GM23248 (cell line): Measurements from ENCODE around the gene CD38. TPM values are rescaled to one million over a fixed set of nuclear protein-coding genes. Genes with fewer than 3 reads are reported as not detected.

ENCODE experiments used
- DNase-seq: peaks from one replicate; pipeline ENCODE4 v3.0.0-alpha.2; 2015
- H2AFZ ChIP-seq: fragments of 200-600 bp; sonication (generic); 2 replicates; pipeline ENCODE4 v1.6.1; 2016; ENCODE audit warnings: antibody characterized with exemption
- H3F3A ChIP-seq: fragments of 200-600 bp; sonication (generic); 2 replicates; pipeline ENCODE4 v1.6.1; 2016; ENCODE audit warnings: mild to moderate bottlenecking, antibody characterized with exemption, mixed run types; ENCODE audit not compliant: insufficient read depth
- H3K27ac ChIP-seq: fragments of 200-600 bp; sonication (generic); 2 replicates; pipeline ENCODE4 v1.5.1; 2016; ENCODE audit warnings: mild to moderate bottlenecking
- H3K27me3 ChIP-seq: fragments of 200-600 bp; sonication (generic); replicated peaks from 2 replicates; pipeline ENCODE4 v1.6.1; 2016; ENCODE audit warnings: mild to moderate bottlenecking; ENCODE audit not compliant: insufficient read depth
- H3K36me3 ChIP-seq: fragments of 200-600 bp; sonication (generic); 2 replicates; pipeline ENCODE4 v1.6.1; 2016; ENCODE audit warnings: low read depth, mild to moderate bottlenecking
- H3K4me1 ChIP-seq: fragments of 200-600 bp; sonication (generic); 2 replicates; pipeline ENCODE4 v1.6.1; 2016; ENCODE audit warnings: mild to moderate bottlenecking; ENCODE audit not compliant: insufficient read depth
- H3K4me2 ChIP-seq: fragments of 200-600 bp; sonication (generic); one replicate; pipeline ENCODE4 v1.6.1; 2016; ENCODE audit warnings: mild to moderate bottlenecking; ENCODE audit not compliant: unreplicated experiment
- H3K4me3 ChIP-seq: fragments of 200-600 bp; sonication (generic); 2 replicates; pipeline ENCODE4 v1.5.1; 2016; ENCODE audit warnings: mild to moderate bottlenecking
- H3K79me2 ChIP-seq: fragments of 200-600 bp; sonication (generic); 2 replicates; pipeline ENCODE4 v1.6.1; 2016; ENCODE audit warnings: mild to moderate bottlenecking; ENCODE audit not compliant: insufficient read depth
- H3K9ac ChIP-seq: fragments of 200-600 bp; sonication (generic); 2 replicates; pipeline ENCODE4 v1.6.1; 2016; ENCODE audit warnings: mild to moderate bottlenecking
- H3K9me2 ChIP-seq: fragments of 200-600 bp; sonication (generic); 2 replicates; pipeline ENCODE4 v1.6.1; 2016; ENCODE audit warnings: mixed run types, mild to moderate bottlenecking, moderate library complexity; ENCODE audit not compliant: insufficient read depth
- H3K9me3 ChIP-seq: fragments of 200-600 bp; sonication (generic); one replicate; pipeline ENCODE4 v1.6.1; 2017; ENCODE audit warnings: low read depth
- H4K20me1 ChIP-seq: fragments of 200-600 bp; sonication (generic); 2 replicates; pipeline ENCODE4 v1.6.0; 2016; ENCODE audit not compliant: insufficient read depth
- EZH2 ChIP-seq: fragments of 200-600 bp; sonication (generic); IDR thresholded peaks from 2 replicates; pipeline ENCODE4 v1.6.1; 2018; ENCODE audit warnings: antibody characterized with exemption, mild to moderate bottlenecking; ENCODE audit not compliant: insufficient read depth, poor library complexity, severe bottlenecking
- EZH2phosphoT487 ChIP-seq: fragments of 200-600 bp; sonication (generic); IDR thresholded peaks from 2 replicates; pipeline ENCODE4 v1.6.1; 2018; ENCODE audit warnings: antibody characterized with exemption, moderate library complexity, mild to moderate bottlenecking, low read depth; ENCODE audit not compliant: insufficient read depth
- WGBS, 2 experiments: methylation state at CpG; one replicate each; pipeline ENCODE4 v1.1.6; 2015 to 2017; ENCODE audit warnings: low lambda C conversion rate in 2 of 2, low coverage in 1 of 2; ENCODE audit errors: missing lambda C conversion rate in 2 of 2; 5-methylcytosine and 5-hydroxymethylcytosine counted together
- in situ Hi-C: fragments of 300-500 bp; cut with MboI; formaldehyde crosslinking; loops from 2 replicates; pipeline ENCODE4 v1.15.0; 2020
- polyA plus RNA-seq: library from polyadenylated mRNA; unstranded; fragments of >200 nt; fragmentation: Nextera tagmentation; extraction: Ambion mirVana; gene quantifications from 2 replicates; pipeline ENCODE4 v1.2.1, GENCODE V29; 2016
- total RNA-seq: library from RNA; depleted of rRNA; stranded (reverse); fragments of >200 nt; shearing (Covaris generic); gene quantifications from 2 replicates; pipeline ENCODE4 v1.2.3, GENCODE V29; 2014

The CD38 gene
- total and polyA plus RNA-seq, 2 experiments from 2014 or later, result not detected

DNA sequence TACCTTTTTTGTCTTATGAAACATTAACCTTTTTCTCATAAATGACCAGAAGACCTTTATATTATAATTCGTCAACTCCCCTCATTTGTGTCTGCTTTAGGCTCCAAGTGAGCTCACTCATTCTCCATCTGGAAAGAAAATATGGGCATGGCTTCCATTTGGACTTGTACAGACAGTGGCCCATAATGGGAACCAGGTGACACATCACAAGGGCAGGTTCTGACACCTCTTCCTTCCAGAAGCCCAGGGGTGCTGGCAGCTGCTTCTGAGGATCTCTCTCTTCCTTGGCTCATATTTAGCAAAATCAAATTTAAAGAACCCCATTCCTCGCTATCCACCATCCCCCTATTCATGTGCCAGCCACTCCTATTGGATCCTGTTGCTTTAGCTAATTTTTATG, 69.6 kb downstream of the CD38 start:
- Histone ChIP-seq H3K9me2 (no peaks in the 10 kb centered on the region), H3K79me2 (no peaks in the 10 kb centered on the region), H3K4me1 (no peaks in the 10 kb centered on the region), H3F3A (no peaks in the 10 kb centered on the region), H3K36me3 (no peaks in the 10 kb centered on the region), H2AFZ (no peak overlapping the region), H4K20me1 (no peaks in the 10 kb centered on the region), H3K9me3 (no peaks in the 10 kb centered on the region), H3K9ac (no peak overlapping the region), H3K27me3 (peaks cover 15% of the 10 kb centered on the region; the same call in 1 of the 2 replicates), H3K4me3 (no peak overlapping the region), H3K4me2 (no peak overlapping the region), H3K27ac (no peak overlapping the region)
- no peak for DNase-seq
- in situ Hi-C loops, result no loop called here
- 64 to 71% methylated on average over 2 of the region's 2 CpGs for WGBS, 2 experiments
- no peak for TF ChIP-seq EZH2
- no peak for TF ChIP-seq EZH2phosphoT487

DNA sequence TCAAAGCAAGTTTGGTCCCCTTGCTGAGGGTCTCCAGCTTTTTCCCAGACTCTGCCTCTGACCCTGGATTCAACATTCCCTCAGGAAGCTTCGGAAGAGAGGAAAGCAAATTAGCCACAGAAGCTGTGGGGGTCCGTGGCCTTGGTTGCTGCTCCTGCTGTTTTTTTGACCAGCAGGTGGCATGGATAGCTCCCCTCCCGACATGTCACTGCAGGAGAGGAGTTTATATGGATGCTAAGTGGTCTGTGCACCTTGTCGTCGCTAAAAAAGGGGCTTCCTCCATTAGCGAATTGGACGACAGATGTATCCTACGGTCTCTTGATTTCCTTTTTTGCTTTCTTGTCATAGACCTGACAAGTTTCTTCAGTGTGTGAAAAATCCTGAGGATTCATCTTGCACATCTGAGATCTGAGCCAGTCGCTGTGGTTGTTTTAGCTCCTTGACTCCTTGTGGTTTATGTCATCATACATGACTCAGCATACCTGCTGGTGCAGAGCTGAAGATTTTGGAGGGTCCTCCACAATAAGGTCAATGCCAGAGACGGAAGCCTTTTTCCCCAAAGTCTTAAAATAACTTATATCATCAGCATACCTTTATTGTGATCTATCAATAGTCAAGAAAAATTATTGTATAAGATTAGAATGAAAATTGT, 70.2 kb downstream of the CD38 start:
- Histone ChIP-seq H3K27ac (no peak overlapping the region), H3K4me2 (no peak overlapping the region), H3K9ac (no peak overlapping the region), H2AFZ (no peak overlapping the region), H3K36me3 (no peaks in the 10 kb centered on the region), H3K27me3 (peaks cover 20% of the 10 kb centered on the region), H4K20me1 (no peaks in the 10 kb centered on the region), H3K9me2 (no peaks in the 10 kb centered on the region), H3F3A (no peaks in the 10 kb centered on the region), H3K9me3 (no peaks in the 10 kb centered on the region), H3K4me3 (no peak overlapping the region), H3K79me2 (no peaks in the 10 kb centered on the region), H3K4me1 (no peaks in the 10 kb centered on the region)
- 61 to 67% methylated on average over 10 of the region's 10 CpGs for WGBS, 2 experiments
- in situ Hi-C loops, result no loop called here
- TF ChIP-seq EZH2phosphoT487 (no peak), EZH2 (no peak)
- DNase-seq, result no peak

DNA sequence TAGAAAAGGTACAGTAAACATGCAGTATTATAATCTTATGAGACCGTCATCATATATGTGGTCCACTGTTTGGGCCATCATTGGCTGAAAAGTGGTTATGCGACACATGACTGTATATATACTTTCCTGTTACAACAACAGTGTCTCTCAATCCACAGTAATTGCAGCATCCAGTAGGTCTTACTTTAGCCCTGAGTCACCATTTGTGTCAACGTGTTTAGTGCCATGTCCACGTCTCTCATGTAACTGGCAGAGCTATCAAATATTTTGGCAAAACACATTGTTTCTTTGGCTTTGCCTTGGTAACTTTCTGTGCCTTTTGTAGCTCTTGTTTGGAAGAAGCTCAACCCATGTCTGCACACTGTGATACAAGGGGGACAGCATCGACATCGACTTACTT, 73.8 kb downstream of the CD38 start:
- H3K79me2 ChIP-seq, result no peaks in the 10 kb centered on the region
- TF ChIP-seq EZH2 (no peak), EZH2phosphoT487 (no peak)
- no peaks in the 10 kb centered on the region for H3K36me3 ChIP-seq
- no peak overlapping the region for H3K27ac ChIP-seq
- DNase-seq, result no peak
- H3K9me3 ChIP-seq, result no peaks in the 10 kb centered on the region
- in situ Hi-C loops, result no loop called here
- no peak overlapping the region for H3K9ac ChIP-seq
- H3K4me2 ChIP-seq, result no peak overlapping the region
- H3K4me3 ChIP-seq, result no peak overlapping the region
- no peaks in the 10 kb centered on the region for H3K9me2 ChIP-seq
- no peak overlapping the region for H2AFZ ChIP-seq
- H3K27me3 ChIP-seq, result peaks cover 40% of the 10 kb centered on the region
- no peaks in the 10 kb centered on the region for H3K4me1 ChIP-seq
- WGBS, 2 experiments, result 32 to 33% methylated on average over 6 of the region's 6 CpGs
- no peaks in the 10 kb centered on the region for H4K20me1 ChIP-seq
- no peaks in the 10 kb centered on the region for H3F3A ChIP-seq

DNA sequence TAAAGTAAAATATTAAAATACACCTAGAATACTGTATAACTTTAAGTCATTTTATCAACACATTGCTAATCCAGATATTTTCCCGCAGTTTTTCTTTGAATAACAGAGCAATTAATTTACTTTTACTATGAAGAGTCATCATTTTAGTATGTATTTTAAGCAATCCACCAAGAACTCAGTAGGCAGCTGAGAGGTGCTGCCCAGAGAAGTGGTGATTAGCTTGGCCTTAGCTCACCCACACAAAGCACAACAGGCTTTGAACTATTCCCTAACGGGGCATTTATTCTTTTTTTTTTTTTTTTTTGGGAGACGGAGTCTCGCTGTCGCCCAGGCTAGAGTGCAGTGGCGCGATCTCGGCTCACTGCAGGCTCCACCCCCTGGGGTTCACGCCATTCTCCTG, 74.4 kb downstream of the CD38 start:
- 7 to 8% methylated on average over 9 of the region's 9 CpGs for WGBS, 2 experiments
- Histone ChIP-seq H3K9ac (no peak overlapping the region), H3F3A (no peaks in the 10 kb centered on the region), H3K4me3 (no peak overlapping the region), H3K36me3 (no peaks in the 10 kb centered on the region), H3K79me2 (no peaks in the 10 kb centered on the region), H4K20me1 (no peaks in the 10 kb centered on the region), H2AFZ (no peak overlapping the region), H3K4me2 (no peak overlapping the region), H3K27me3 (peaks cover 40% of the 10 kb centered on the region), H3K27ac (no peak overlapping the region), H3K9me2 (no peaks in the 10 kb centered on the region), H3K9me3 (no peaks in the 10 kb centered on the region), H3K4me1 (no peaks in the 10 kb centered on the region)
- no peak for TF ChIP-seq EZH2phosphoT487
- no peak for TF ChIP-seq EZH2
- in situ Hi-C loops, result no loop called here
- peak; percentile 32 for DNase-seq

DNA sequence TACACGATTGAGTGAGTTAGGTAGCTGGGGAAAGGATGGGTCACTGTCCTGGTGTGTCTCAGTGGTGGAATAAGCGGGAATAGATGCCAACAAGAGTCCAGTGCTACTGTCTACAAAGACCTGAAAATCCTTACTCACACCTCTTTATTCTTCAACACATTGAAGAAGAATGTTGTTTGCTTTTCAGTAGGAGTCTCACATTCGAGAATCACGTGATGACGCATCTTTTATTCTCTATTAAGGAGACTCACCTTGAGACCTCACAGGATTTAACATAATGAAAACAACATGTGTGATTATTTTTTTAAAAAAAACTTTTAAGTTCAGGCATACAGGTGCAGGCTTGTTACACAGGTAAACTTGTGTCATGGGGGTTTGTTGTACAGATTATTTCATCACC, 75.2 kb downstream of the CD38 start:
- H3K27ac ChIP-seq, result no peak overlapping the region
- H3K9ac ChIP-seq, result no peak overlapping the region
- H3K9me2 ChIP-seq, result no peaks in the 10 kb centered on the region
- H3K27me3 ChIP-seq, result peaks cover 40% of the 10 kb centered on the region
- no peaks in the 10 kb centered on the region for H3K4me1 ChIP-seq
- DNase-seq, result no peak
- TF ChIP-seq EZH2 (no peak), EZH2phosphoT487 (no peak)
- H3K79me2 ChIP-seq, result no peaks in the 10 kb centered on the region
- no peaks in the 10 kb centered on the region for H3K36me3 ChIP-seq
- in situ Hi-C loops, result no loop called here
- WGBS, 2 experiments, result 65 to 71% methylated on average over 5 of the region's 5 CpGs
- H3F3A ChIP-seq, result no peaks in the 10 kb centered on the region
- H2AFZ ChIP-seq, result no peak overlapping the region
- no peaks in the 10 kb centered on the region for H4K20me1 ChIP-seq
- H3K4me3 ChIP-seq, result no peak overlapping the region
- no peak overlapping the region for H3K4me2 ChIP-seq
- no peaks in the 10 kb centered on the region for H3K9me3 ChIP-seq
